DOHH2 (cell line): Measurements from ENCODE around the gene HACD4.

Experiments used
- CTCF ChIP-seq: fragments of 200-600 bp; sonication (generic); IDR thresholded peaks from one replicate; pipeline ENCODE4 v1.5.1; 2014; ENCODE audit warnings: antibody characterized with exemption, mild to moderate bottlenecking, low read depth, low read length; ENCODE audit not compliant: poor library complexity, severe bottlenecking
- EZH2phosphoT487 ChIP-seq: fragments of 200-600 bp; sonication (generic); IDR thresholded peaks from 2 replicates; pipeline ENCODE4 v1.6.1; 2017; ENCODE audit warnings: borderline replicate concordance, mild to moderate bottlenecking, antibody characterized with exemption, low read length, moderate library complexity, mixed read lengths

DNA sequence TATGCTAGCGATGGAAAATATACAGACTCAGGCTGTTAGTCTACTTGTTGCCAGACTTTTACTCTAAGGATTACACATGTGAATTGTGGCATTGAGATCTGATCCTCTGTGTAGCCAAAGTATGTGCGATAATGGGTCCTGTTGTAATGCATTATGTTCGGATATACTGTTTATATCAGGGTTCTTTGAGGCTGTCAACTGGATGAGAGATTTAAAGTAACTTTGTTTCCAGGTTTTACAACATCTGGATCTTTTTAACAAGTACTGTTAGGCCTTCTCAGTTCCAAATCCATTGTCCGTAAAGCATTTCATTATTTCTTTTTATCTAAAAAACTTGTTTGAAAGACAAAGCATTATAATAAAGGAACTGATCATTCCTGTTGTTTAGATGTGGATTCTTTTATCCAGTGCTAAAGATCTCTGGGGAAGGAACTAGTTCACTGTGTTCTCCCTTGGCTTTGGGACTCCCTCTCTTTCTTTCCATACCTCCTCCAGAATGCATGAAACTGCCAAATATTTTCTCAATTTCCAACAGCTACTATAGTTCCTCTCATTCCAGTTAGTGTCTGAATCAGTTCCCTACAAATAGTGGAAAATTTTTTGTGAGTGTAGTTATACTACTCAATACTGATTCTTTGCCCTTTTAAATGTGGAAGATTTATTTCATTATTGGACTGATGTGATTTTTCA, 68.8 kb downstream of the HACD4 start:
- no peak for TF ChIP-seq CTCF
- no peak for TF ChIP-seq EZH2phosphoT487
